ENCODE measurements around the gene NARF.
"Not testable (repeated sequence)": the region's sequence is repeated elsewhere in the genome, so short reads cannot be mapped to it uniquely, and the experiment has no call there.

The NARF gene

DNA sequence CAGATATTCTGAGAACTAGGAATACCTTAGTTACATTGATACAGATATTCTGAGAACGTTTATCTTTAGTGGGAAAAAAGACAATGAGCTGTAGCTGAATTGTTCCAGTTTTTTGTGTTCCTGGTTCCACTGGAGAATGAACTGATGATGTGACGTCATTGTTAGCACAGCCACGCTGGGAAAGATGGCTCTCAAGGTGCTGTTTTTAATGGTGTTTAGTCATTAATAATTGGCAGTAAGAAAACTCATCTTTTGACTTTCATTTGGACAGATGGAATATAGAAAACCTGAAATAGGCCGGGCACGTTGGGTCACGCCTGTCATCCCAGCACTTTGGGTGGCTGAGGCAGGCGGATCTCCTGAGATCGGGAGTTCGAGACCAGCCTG lies 71.4 kb downstream of the NARF start:
- TF ChIP-seq, protein P1, sequence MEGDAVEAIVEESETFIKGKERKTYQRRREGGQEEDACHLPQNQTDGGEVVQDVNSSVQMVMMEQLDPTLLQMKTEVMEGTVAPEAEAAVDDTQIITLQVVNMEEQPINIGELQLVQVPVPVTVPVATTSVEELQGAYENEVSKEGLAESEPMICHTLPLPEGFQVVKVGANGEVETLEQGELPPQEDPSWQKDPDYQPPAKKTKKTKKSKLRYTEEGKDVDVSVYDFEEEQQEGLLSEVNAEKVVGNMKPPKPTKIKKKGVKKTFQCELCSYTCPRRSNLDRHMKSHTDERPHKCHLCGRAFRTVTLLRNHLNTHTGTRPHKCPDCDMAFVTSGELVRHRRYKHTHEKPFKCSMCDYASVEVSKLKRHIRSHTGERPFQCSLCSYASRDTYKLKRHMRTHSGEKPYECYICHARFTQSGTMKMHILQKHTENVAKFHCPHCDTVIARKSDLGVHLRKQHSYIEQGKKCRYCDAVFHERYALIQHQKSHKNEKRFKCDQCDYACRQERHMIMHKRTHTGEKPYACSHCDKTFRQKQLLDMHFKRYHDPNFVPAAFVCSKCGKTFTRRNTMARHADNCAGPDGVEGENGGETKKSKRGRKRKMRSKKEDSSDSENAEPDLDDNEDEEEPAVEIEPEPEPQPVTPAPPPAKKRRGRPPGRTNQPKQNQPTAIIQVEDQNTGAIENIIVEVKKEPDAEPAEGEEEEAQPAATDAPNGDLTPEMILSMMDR (IDR thresholded peaks at IDR 0.05) = no peak
- Mint-ChIP-seq H3K4me1 (peaks cover 64% of the 10 kb centered on the region), H3K27ac (peak overlapping the region; percentile 16), H3K9me3 (no peaks in the 10 kb centered on the region), H3K27me3 (ENCODE audit: low read depth, poor library complexity) (no peaks in the 10 kb centered on the region), H3K36me3 (ENCODE audit: low read depth) (peaks cover 19% of the 10 kb centered on the region), H3K4me3 (no peak overlapping the region)
- no peak for DNase-seq

DNA sequence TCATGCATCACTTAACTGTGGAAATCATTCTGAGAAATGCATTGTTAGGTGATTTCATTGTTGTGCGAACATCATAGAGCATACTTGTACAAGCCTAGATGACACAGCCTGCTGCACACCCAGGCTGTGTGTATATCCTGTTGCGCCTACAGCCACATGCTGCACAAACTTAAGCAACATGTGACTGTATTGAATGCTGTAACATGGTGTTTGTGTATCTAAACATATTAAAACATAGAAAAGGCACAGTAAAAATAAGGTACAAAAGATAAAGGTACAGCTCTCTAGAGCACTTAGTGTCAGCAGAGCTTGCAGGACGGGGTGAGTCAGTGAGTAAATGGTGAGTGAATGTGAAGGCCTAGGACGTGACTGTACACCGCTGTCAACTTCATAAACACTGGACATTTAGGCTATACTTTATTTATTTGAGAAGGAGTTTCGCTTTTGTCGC lies 72.9 kb downstream of the NARF start:
- peak overlapping the region; percentile 96 for H3K27ac Mint-ChIP-seq

DNA sequence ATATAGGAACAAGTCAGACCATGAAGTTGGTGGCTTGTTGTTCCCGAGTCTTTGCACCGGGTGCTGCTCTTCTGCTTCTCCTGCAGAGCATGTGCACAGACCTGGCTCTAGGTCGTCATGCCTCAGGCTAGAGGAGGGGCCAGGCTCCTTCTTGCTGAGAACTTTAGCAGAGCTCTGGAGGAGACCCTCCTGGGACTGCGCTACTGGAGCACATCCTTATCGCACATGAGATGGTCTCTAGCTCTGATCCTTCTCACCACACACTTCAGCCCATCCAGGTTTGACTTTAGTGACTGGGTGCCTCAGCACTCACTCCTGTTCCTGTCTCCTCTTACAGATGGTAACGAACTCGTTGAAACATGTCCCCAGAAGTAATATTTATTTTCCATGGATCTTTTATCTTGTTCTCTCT lies 75.9 kb downstream of the NARF start:
- no peak for DNase-seq
- Mint-ChIP-seq H3K4me3 (no peak overlapping the region), H3K36me3 (ENCODE audit: low read depth) (peaks cover 20% of the 10 kb centered on the region), H3K4me1 (peaks cover 56% of the 10 kb centered on the region), H3K27me3 (ENCODE audit: low read depth, poor library complexity) (no peaks in the 10 kb centered on the region), H3K27ac (peak overlapping the region; percentile 27), H3K9me3 (no peaks in the 10 kb centered on the region)
- TF ChIP-seq, protein P1 (IDR thresholded peaks at IDR 0.05) = no peak

More for the DNA sequence above, 72.9 kb downstream of the NARF start:
- no peaks in the 10 kb centered on the region for H3K27me3 Mint-ChIP-seq (ENCODE audit: low read depth, poor library complexity)
- peaks cover 70% of the 10 kb centered on the region for H3K4me1 Mint-ChIP-seq
- H3K4me3 Mint-ChIP-seq = no peak overlapping the region
- peaks cover 20% of the 10 kb centered on the region for H3K36me3 Mint-ChIP-seq (ENCODE audit: low read depth)
- TF ChIP-seq, protein P1 (IDR thresholded peaks at IDR 0.05) = no peak
- DNase-seq = no peak
- no peaks in the 10 kb centered on the region for H3K9me3 Mint-ChIP-seq

DNA sequence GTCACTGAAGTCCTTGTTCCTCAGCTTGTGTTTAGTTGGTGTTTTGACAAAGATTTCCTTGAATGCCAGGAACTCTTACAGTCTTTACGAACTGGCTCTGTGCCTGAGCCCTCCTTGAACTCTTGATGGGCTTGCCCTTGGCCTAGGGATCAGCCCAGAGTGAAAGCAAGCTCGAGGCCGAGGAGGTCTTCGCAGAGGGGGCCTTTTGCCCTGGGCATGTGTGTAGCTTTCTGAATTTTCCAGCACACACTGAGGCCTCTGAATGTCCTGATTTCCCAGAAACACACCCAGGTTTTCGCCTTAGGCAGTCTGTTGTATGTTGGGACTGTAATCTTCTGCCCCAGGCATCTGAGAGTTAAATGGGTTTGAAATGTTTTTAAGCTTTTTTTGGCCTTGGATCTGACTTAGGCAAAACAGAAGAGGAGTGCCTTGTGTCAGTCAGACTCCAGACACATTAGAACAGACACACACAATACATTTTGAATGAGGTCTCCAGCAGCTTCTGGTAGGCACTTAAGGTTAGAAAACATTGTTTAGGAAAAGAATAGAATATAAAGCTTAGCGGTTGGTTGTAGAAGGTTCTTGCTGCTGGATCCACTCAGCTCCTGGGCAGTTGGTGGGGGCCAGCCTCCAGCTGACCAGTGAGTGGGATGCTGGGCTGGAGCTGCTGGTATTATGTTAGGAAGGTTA lies 78.1 kb downstream of the NARF start:
- TF ChIP-seq, protein P1 (IDR thresholded peaks at IDR 0.05) = no peak
- no peak for DNase-seq
- Mint-ChIP-seq H3K27ac (peak overlapping the region; percentile 97), H3K27me3 (ENCODE audit: low read depth, poor library complexity) (no peaks in the 10 kb centered on the region), H3K9me3 (no peaks in the 10 kb centered on the region), H3K36me3 (ENCODE audit: low read depth) (peaks cover 15% of the 10 kb centered on the region), H3K4me1 (peaks cover 47% of the 10 kb centered on the region), H3K4me3 (no peak overlapping the region)

DNA sequence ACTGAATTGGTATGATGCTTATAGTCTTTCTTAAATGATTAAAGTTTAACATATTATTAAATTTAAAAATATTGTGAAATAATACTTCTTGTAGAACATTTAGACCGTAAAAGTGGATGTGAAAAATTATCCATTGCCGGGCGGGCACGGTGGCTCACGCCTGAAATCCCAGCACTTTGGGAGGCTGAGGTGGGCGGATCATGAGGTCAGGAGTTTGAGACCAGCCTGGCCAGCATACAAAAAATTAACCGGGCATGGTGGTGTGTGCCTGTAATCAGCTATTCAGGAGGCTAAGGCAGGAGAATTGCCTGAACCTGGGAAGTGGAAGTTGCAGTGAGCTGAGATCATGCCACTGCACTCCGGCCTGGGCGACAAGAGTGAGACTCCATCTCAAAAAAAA lies 78.7 kb downstream of the NARF start:
- not testable (repeated sequence) for DNase-seq; H3K27me3 Mint-ChIP-seq (ENCODE audit: low read depth, poor library complexity); H3K27ac Mint-ChIP-seq; H3K4me3 Mint-ChIP-seq; H3K9me3 Mint-ChIP-seq
- Mint-ChIP-seq H3K36me3 (ENCODE audit: low read depth) (peaks cover 14% of the 10 kb centered on the region), H3K4me1 (peaks cover 46% of the 10 kb centered on the region)

DNA sequence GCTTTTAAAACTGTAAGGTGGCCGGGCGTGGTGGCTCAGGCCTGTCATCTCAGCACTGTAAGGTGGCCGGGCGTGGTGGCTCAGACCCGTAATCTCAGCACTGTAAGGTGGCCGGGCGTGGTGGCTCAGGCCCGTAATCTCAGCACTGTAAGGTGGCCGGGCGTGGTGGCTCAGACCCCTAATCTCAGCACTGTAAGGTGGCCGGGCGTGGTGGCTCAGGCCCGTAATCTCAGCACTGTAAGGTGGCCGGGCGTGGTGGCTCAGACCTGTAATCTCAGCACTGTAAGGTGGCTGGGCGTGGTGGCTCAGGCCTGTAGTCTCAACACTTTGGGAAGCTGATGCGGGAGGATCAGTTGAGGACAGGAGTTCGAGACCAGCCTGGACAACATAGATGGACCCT lies 80.5 kb downstream of the NARF start:
- H3K4me3 Mint-ChIP-seq; DNase-seq; H3K27me3 Mint-ChIP-seq (ENCODE audit: low read depth, poor library complexity); H3K9me3 Mint-ChIP-seq: not testable (repeated sequence)
- H3K4me1 Mint-ChIP-seq = peaks cover 41% of the 10 kb centered on the region
- H3K27ac Mint-ChIP-seq = peak overlapping the region; percentile 18
- H3K36me3 Mint-ChIP-seq (ENCODE audit: low read depth) = peaks cover 20% of the 10 kb centered on the region
